HEK293 (cell line): ENCODE results near the gene RPL35.

ENCODE experiments used
- CTCF ChIA-PET: fragments of 350-600 bp; formaldehyde crosslinking; extraction: SDS; loops from one replicate; lab custom pipeline; 2021; ENCODE audit warnings: antibody characterized with exemption; lab: Yijun Ruan, JAX
- POLR2A ChIA-PET: fragments of 300-600 bp; formaldehyde crosslinking; extraction: SDS; loops from one replicate; lab custom pipeline; 2020; ENCODE audit warnings: antibody characterized with exemption, inconsistent platforms; lab: Yijun Ruan, JAX
- H3K27ac ChIP-seq: fragments of 200-500 bp; sonication (Bioruptor generic); 2 replicates; pipeline ENCODE4 v1.5.1; 2014; ENCODE audit warnings: low read depth, low read length, control low read depth, inconsistent platforms; ENCODE audit errors: extremely low read depth
- H3K36me3 ChIP-seq, 2 experiments: fragments of 200-500 bp in 1 of 2; sonication (Bioruptor generic) in 1 of 2; 1 replicate in 1 of 2; 2 replicates in 1 of 2; pipeline ENCODE4 v1.5.1; 2014 to 2017; ENCODE audit warnings: inconsistent platforms in 2 of 2, low read length in 2 of 2; ENCODE audit not compliant: control insufficient read depth in 2 of 2, insufficient read depth in 1 of 2
- H3K4me1 ChIP-seq: fragments of 200-500 bp; sonication (Bioruptor generic); 2 replicates; pipeline ENCODE4 v1.5.1; 2014; ENCODE audit warnings: mild to moderate bottlenecking, low read length, inconsistent platforms; ENCODE audit not compliant: control insufficient read depth, insufficient read depth
- H3K4me3 ChIP-seq: 2 replicates; pipeline ENCODE4 v1.5.1; 2011; ENCODE audit warnings: low read depth, mild to moderate bottlenecking, control low read depth, low read length, moderate library complexity
- H3K9me3 ChIP-seq: fragments of 200-500 bp; sonication (Bioruptor generic); 2 replicates; pipeline ENCODE4 v1.5.1; 2014; ENCODE audit warnings: low read depth, low read length, inconsistent platforms; ENCODE audit not compliant: control insufficient read depth, insufficient read depth
- EGR2 ChIP-seq: fragments of 450-650 bp; formaldehyde crosslinking; IDR thresholded peaks from 2 replicates; pipeline ENCODE4 v1.5.1; 2016; ENCODE audit warnings: low read depth, missing biosample characterization, missing genetic modification characterization
- KLF1 ChIP-seq: fragments of 450-650 bp; formaldehyde crosslinking; IDR thresholded peaks from 2 replicates; pipeline ENCODE4 v1.5.1; 2016; ENCODE audit warnings: missing biosample characterization, missing genetic modification characterization
- KLF9 ChIP-seq: fragments of 450-650 bp; formaldehyde crosslinking; IDR thresholded peaks from 2 replicates; pipeline ENCODE4 v1.5.1; 2016; ENCODE audit warnings: missing biosample characterization, missing genetic modification characterization, low read depth
- OSR2 ChIP-seq: fragments of 450-650 bp; formaldehyde crosslinking; IDR thresholded peaks from 2 replicates; pipeline ENCODE4 v1.5.1; 2016; ENCODE audit warnings: missing biosample characterization, missing genetic modification characterization
- PRDM10 ChIP-seq: fragments of 450-650 bp; formaldehyde crosslinking; IDR thresholded peaks from 2 replicates; pipeline ENCODE4 v1.5.1; 2016; ENCODE audit warnings: missing biosample characterization, missing genetic modification characterization
- ZBTB10 ChIP-seq: fragments of 450-650 bp; formaldehyde crosslinking; IDR thresholded peaks from 2 replicates; pipeline ENCODE4 v1.5.1; 2016; ENCODE audit warnings: missing biosample characterization, missing genetic modification characterization
- ZBTB17 ChIP-seq: fragments of 450-650 bp; formaldehyde crosslinking; IDR thresholded peaks from 2 replicates; pipeline ENCODE4 v1.5.1; 2016; ENCODE audit warnings: missing biosample characterization, missing genetic modification characterization
- ZBTB8A ChIP-seq: fragments of 450-650 bp; formaldehyde crosslinking; IDR thresholded peaks from 2 replicates; pipeline ENCODE4 v1.5.1; 2016; ENCODE audit warnings: missing biosample characterization, missing genetic modification characterization
- ZFHX2 ChIP-seq: fragments of 450-650 bp; formaldehyde crosslinking; conservative IDR thresholded peaks from 2 replicates; pipeline ENCODE4 v1.5.1; 2016; ENCODE audit warnings: missing biosample characterization, missing genetic modification characterization
- ZFP69B ChIP-seq: fragments of 450-650 bp; formaldehyde crosslinking; IDR thresholded peaks from 2 replicates; pipeline ENCODE4 v1.5.1; 2016; ENCODE audit warnings: missing biosample characterization, missing genetic modification characterization
- ZIC2 ChIP-seq: fragments of 450-650 bp; formaldehyde crosslinking; IDR thresholded peaks from 2 replicates; pipeline ENCODE4 v1.5.1; 2016; ENCODE audit warnings: missing biosample characterization, missing genetic modification characterization
- ZNF157 ChIP-seq: fragments of 450-650 bp; formaldehyde crosslinking; IDR thresholded peaks from 2 replicates; pipeline ENCODE4 v1.5.1; 2016; ENCODE audit warnings: missing biosample characterization, missing genetic modification characterization
- ZNF600 ChIP-seq: fragments of 450-650 bp; formaldehyde crosslinking; IDR thresholded peaks from 2 replicates; pipeline ENCODE4 v1.5.1; 2016; ENCODE audit warnings: missing biosample characterization, missing genetic modification characterization
- ZNF610 ChIP-seq: fragments of 450-650 bp; formaldehyde crosslinking; IDR thresholded peaks from 2 replicates; pipeline ENCODE4 v1.5.1; 2016; ENCODE audit warnings: missing biosample characterization, missing genetic modification characterization, borderline replicate concordance
- ZNF654 ChIP-seq: fragments of 450-650 bp; formaldehyde crosslinking; IDR thresholded peaks from 2 replicates; pipeline ENCODE4 v1.5.1; 2016; ENCODE audit warnings: low read depth, missing biosample characterization, missing genetic modification characterization
- ZNF664 ChIP-seq: fragments of 450-650 bp; formaldehyde crosslinking; IDR thresholded peaks from 2 replicates; pipeline ENCODE4 v1.5.1; 2016; ENCODE audit warnings: missing biosample characterization, missing genetic modification characterization
- ZSCAN4 ChIP-seq: fragments of 450-650 bp; formaldehyde crosslinking; IDR thresholded peaks from 2 replicates; pipeline ENCODE4 v1.5.1; 2017; ENCODE audit warnings: missing biosample characterization, missing genetic modification characterization
- TF ChIP-seq, protein P1 (sequence below): fragments of 450-650 bp; formaldehyde crosslinking; IDR thresholded peaks from 2 replicates; pipeline ENCODE4 v1.5.1; 2016; ENCODE audit warnings: missing biosample characterization, missing genetic modification characterization

The RPL35 gene

GRCh38 chr9:124818431-124819281, 43.1 kb downstream of the RPL35 start:
- no peak overlapping the region for H3K4me3 ChIP-seq
- ChIA-PET POLR2A (interaction anchor here (1.1 to 1.5 kb wide), 4 partner anchors 13 to 43 kb away, joined by 3 to 4 read pairs (median 3); partner anchors contain the start of gene RPL35), CTCF (interaction anchor here (0.6 to 5.6 kb wide), 13 partner anchors 13 to 63 kb away, joined by 3 to 43 read pairs (median 4); partner anchors contain the start of genes NR6A1, OLFML2A and WDR38)
- no peaks in the 10 kb centered on the region for H3K4me1 ChIP-seq
- no peak overlapping the region for H3K27ac ChIP-seq
- TF ChIP-seq ZNF610 (tag by site-specific recombination): no peak
- no peak for TF ChIP-seq ZNF654 (tag by site-specific recombination)
- 0 out of 2 replicates have a peak, but pooled peaks have one; percentile 34 for TF ChIP-seq ZFHX2 (tag by site-specific recombination)
- peak; percentile 77 for TF ChIP-seq ZNF600 (tag by site-specific recombination)
- TF ChIP-seq ZIC2: peak; percentile 61
- peak; percentile 88; the same call in 1 of the 2 replicates for TF ChIP-seq ZBTB17
- peak; percentile 88 for TF ChIP-seq PRDM10 (tag by site-specific recombination)
- 0 out of 2 replicates have a peak, but pooled peaks have one; percentile 21 for TF ChIP-seq KLF9 (tag by site-specific recombination)
- TF ChIP-seq, protein P1, sequence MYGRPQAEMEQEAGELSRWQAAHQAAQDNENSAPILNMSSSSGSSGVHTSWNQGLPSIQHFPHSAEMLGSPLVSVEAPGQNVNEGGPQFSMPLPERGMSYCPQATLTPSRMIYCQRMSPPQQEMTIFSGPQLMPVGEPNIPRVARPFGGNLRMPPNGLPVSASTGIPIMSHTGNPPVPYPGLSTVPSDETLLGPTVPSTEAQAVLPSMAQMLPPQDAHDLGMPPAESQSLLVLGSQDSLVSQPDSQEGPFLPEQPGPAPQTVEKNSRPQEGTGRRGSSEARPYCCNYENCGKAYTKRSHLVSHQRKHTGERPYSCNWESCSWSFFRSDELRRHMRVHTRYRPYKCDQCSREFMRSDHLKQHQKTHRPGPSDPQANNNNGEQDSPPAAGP (tag by site-specific recombination): 0 out of 2 replicates have a peak, but pooled peaks have one; percentile 36
- no peak for TF ChIP-seq ZBTB10
- TF ChIP-seq ZBTB8A: 0 out of 2 replicates have a peak, but pooled peaks have one; percentile 12
- no peak for TF ChIP-seq ZSCAN4 (tag by site-specific recombination)
- peak; percentile 37; the same call in 1 of the 2 replicates for TF ChIP-seq EGR2 (tag by site-specific recombination)
- peak; percentile 73 for TF ChIP-seq OSR2 (tag by site-specific recombination)
- TF ChIP-seq KLF1 (tag by site-specific recombination): 0 out of 2 replicates have a peak, but pooled peaks have one; percentile 35
- TF ChIP-seq ZNF157 (tag by site-specific recombination): no peak
- no peak for TF ChIP-seq ZNF664
- no peak for TF ChIP-seq ZFP69B (tag by site-specific recombination)
- no peaks in the 10 kb centered on the region for H3K9me3 ChIP-seq
- no peaks in the 10 kb centered on the region for H3K36me3 ChIP-seq
